Measurements from ENCODE around the gene IFNGR2. TPM values are rescaled to one million over a fixed set of nuclear protein-coding genes. Genes with fewer than 3 reads are reported as not detected.
A peak's percentile ranks its signal among the peaks of the same experiment; 100 is the strongest.
"Not testable (repeated sequence)": the region's sequence is repeated elsewhere in the genome, so short reads cannot be mapped to it uniquely, and the experiment has no call there.

Gene IFNGR2
- total RNA-seq (10 to 100 TPM; 17.9 to 18.7 TPM), total RNA-seq (18.8 to 42.4 reads per million in 2 donors)

GRCh38 chr21:33403128-33403785 lies at the start of gene IFNGR2:
IFNGR2 (plus strand) TSS chr21:33403413; CDS start chr21:33403544, 131 bp downstream.
- H3K4me1 Mint-ChIP-seq, result peaks cover 24% of the 10 kb centered on the region
- H3K9me3 ChIP-seq (ENCODE audit: control insufficient read depth, low read length, poor library complexity, severe bottlenecking), result no peaks in the 10 kb centered on the region
- ATAC-seq (peak; percentile 76), DNase-seq (peak; percentile 34 to 58 (median 55))
- H3K36me3 Mint-ChIP-seq (ENCODE audit: low read depth), result no peaks in the 10 kb centered on the region
- H3K27ac Mint-ChIP-seq, result peak within 1 kb of the TSS; percentile 90
- peak within 1 kb of the TSS; percentile 94 for H3K4me3 Mint-ChIP-seq
- no peaks in the 10 kb centered on the region for H3K27me3 Mint-ChIP-seq

- Mint-ChIP-seq H3K27me3 (no peaks in the 10 kb centered on the region), H3K4me3 (no peak overlapping the region), H3K36me3 (ENCODE audit: low read depth) (peaks cover 2% of the 10 kb centered on the region), H3K27ac (peak overlapping the region; percentile 61), H3K4me1 (peaks cover 12% of the 10 kb centered on the region)
- ATAC-seq, result no peak
- DNase-seq, result no peak
- no peaks in the 10 kb centered on the region for H3K9me3 ChIP-seq (ENCODE audit: control insufficient read depth, low read length, poor library complexity, severe bottlenecking)
Measured at GRCh38 chr21:33355355-33355754, 47.9 kb upstream of the IFNGR2 start.

DNA sequence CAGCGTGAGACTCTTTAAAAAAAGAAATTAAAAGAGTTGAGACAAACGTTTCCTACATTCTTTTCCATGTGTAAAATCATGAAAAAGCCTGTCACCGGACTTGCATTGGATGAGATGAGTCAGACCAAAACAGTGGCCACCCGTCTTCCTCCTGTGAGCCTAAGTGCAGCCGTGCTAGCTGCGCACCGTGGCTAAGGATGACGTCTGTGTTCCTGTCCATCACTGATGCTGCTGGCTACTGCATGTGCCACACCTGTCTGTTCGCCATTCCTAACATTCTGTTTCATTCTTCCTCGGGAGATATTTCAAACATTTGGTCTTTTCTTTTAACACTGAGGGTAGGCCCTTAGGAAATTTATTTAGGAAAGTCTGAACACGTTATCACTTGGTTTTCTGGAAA lies 47.2 kb upstream of the IFNGR2 start:
- Mint-ChIP-seq H3K36me3 (ENCODE audit: low read depth) (peaks cover 2% of the 10 kb centered on the region), H3K4me3 (no peak overlapping the region), H3K4me1 (peaks cover 10% of the 10 kb centered on the region), H3K27me3 (no peaks in the 10 kb centered on the region), H3K27ac (no peak overlapping the region)
- DNase-seq, result no peak
- H3K9me3 ChIP-seq (ENCODE audit: control insufficient read depth, low read length, poor library complexity, severe bottlenecking), result no peaks in the 10 kb centered on the region
- ATAC-seq, result no peak

- Mint-ChIP-seq H3K36me3 (ENCODE audit: low read depth) (peaks cover 2% of the 10 kb centered on the region), H3K4me3 (no peak overlapping the region), H3K27ac (no peak overlapping the region), H3K4me1 (peaks cover 19% of the 10 kb centered on the region), H3K27me3 (no peaks in the 10 kb centered on the region)
- ATAC-seq (no peak), DNase-seq (no peak)
- no peaks in the 10 kb centered on the region for H3K9me3 ChIP-seq (ENCODE audit: control insufficient read depth, low read length, poor library complexity, severe bottlenecking)
Measured at GRCh38 chr21:33357177-33357576, 46.0 kb upstream of the IFNGR2 start.

DNA sequence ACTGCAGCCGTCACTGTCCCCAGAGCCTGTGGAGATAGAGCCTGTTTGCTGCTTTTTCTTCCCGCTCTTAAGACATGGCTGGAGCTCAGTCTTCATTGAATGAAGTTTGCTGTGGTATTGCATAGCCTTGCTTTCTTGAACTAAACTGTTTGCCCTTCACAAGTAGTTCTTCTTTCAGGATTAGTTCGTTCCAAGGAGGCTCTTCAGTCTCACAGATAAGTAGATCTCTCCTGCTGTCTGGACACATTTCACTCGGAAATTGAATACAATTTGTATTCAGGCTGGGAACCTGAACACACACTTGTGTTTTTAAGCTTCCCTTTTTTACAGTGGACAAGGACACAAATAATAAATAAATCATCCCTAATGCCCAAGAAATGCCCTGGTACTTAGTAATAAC lies 43.8 kb upstream of the IFNGR2 start:
- Mint-ChIP-seq H3K4me1 (peaks cover 21% of the 10 kb centered on the region), H3K27ac (no peak overlapping the region), H3K36me3 (ENCODE audit: low read depth) (peaks cover 2% of the 10 kb centered on the region), H3K4me3 (no peak overlapping the region), H3K27me3 (no peaks in the 10 kb centered on the region)
- no peak for DNase-seq
- H3K9me3 ChIP-seq (ENCODE audit: control insufficient read depth, low read length, poor library complexity, severe bottlenecking), result no peaks in the 10 kb centered on the region
- no peak for ATAC-seq

DNA sequence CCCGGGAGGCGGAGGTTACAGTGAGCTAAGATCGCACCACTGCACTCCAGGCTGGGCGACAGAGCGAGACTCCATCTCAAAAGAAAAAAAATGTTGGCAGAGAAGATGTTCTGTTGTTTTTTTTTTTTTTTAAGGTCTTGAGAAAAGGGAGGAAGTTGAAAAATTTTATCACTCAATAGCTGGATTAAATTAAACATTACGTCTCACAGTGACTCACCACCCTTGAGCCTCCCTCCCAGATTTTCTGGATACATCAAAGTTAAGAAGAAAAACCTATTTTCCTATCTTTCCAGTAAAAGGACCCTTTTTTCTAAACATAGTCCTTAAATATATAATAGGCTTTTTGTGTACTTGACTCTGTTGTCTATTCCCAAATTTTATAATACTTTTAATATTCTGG lies 42.9 kb upstream of the IFNGR2 start:
- DNase-seq (no peak), ATAC-seq (no peak)
- no peaks in the 10 kb centered on the region for H3K9me3 ChIP-seq (ENCODE audit: control insufficient read depth, low read length, poor library complexity, severe bottlenecking)
- no peaks in the 10 kb centered on the region for H3K36me3 Mint-ChIP-seq (ENCODE audit: low read depth)
- H3K27me3 Mint-ChIP-seq, result no peaks in the 10 kb centered on the region
- peak overlapping the region; percentile 29 for H3K27ac Mint-ChIP-seq
- H3K4me1 Mint-ChIP-seq, result peaks cover 16% of the 10 kb centered on the region
- no peak overlapping the region for H3K4me3 Mint-ChIP-seq

DNA sequence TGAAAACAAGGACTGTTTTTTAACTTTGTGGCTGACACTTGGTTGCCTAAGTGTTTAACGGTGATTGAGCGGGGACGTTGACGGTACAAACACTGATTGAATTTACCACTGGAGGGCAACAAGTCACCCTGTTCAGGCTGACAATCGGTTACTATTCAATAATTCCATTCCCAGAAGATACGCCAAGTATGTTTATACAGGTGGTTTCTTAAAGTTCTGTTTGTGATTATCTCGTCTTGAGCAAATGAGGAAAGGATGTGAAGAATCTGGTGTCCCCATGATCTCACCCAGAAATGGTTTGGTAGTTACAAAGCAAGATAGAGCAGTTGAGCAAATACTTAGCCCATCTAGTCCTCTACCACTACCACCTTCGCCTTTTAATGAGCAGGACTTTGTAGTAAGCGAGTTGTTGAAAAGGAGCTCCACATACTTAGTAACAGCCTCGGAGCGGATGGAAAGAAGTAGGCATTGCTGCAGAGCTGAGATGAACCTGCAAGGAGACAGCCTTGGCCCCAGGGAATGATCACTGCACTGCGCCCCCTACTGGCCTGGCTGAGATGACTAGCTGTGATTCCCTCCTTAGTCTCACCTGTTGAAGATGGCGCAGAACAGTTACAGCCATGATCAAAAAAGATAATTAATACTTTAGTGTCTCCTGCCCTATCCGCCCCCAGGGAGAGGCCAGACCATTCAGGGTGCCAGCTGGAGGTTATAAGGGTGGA lies 42.2 kb upstream of the IFNGR2 start:
- Mint-ChIP-seq H3K4me1 (peaks cover 15% of the 10 kb centered on the region), H3K27me3 (no peaks in the 10 kb centered on the region), H3K4me3 (peak overlapping the region; percentile 88), H3K36me3 (ENCODE audit: low read depth) (no peaks in the 10 kb centered on the region), H3K27ac (peak overlapping the region; percentile 94)
- ATAC-seq (peak; percentile 80), DNase-seq (peak; percentile 74 to 92 (median 75))
- no peaks in the 10 kb centered on the region for H3K9me3 ChIP-seq (ENCODE audit: control insufficient read depth, low read length, poor library complexity, severe bottlenecking)

DNA sequence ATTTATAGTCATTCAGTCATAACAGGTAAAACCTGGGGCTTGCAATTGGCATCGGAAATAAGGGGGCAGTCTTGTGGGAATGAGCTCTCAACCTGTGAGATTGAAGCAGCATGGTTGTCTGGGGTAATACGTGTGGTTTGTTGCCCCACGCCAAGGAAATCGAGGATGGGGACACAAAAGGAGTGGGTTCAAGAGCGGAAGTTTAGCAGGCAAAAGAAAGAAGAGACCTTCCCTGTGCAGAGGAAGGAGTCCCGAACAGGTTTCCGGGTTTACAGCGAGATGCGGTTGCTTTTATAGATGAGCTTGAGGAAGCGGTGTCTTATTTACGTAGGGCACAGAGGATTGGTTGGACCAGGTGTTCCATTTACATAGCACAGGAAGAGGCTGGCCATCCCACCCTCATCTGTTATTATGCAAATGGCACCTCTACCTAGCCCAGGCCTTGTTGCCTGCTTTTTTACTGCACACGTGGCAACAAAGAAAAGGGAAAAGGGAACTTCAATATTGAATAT lies 41.1 kb upstream of the IFNGR2 start:
- peak; percentile 42 to 65 (median 57) for DNase-seq
- ATAC-seq, result peak; percentile 78
- H3K27ac Mint-ChIP-seq, result peak overlapping the region; percentile 94
- H3K36me3 Mint-ChIP-seq (ENCODE audit: low read depth), result no peaks in the 10 kb centered on the region
- H3K4me1 Mint-ChIP-seq, result peaks cover 13% of the 10 kb centered on the region
- no peaks in the 10 kb centered on the region for H3K9me3 ChIP-seq (ENCODE audit: control insufficient read depth, low read length, poor library complexity, severe bottlenecking)
- H3K27me3 Mint-ChIP-seq, result no peaks in the 10 kb centered on the region
- peak overlapping the region; percentile 88 for H3K4me3 Mint-ChIP-seq

GRCh38 chr21:33363911-33364609 lies 39.2 kb upstream of the IFNGR2 start:
- not testable (repeated sequence) for DNase-seq; ATAC-seq; H3K27me3 Mint-ChIP-seq; H3K36me3 Mint-ChIP-seq (ENCODE audit: low read depth); H3K27ac Mint-ChIP-seq; H3K4me3 Mint-ChIP-seq; H3K9me3 ChIP-seq (ENCODE audit: control insufficient read depth, low read length, poor library complexity, severe bottlenecking)
- peaks cover 13% of the 10 kb centered on the region for H3K4me1 Mint-ChIP-seq

DNA sequence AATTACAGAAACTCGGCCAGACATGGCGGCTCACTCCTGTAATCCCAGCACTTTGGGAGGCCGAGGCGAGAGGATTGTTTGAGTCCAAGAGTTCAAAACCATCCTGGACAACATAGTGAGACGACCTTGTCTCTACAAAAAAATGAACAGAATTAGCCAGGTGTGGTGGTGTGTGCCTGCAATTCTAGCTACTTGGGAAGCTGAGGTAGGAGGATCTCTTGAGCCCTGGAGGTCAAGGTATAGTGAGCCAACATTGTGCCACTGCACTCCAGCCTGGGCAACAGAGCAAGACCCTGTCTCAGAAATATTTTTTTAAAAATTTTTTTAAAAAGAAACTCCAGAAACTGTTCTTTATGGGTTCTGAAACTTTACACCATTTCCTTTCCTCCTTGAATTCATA lies 38.4 kb upstream of the IFNGR2 start:
- no peak for ATAC-seq
- Mint-ChIP-seq H3K4me1 (peaks cover 13% of the 10 kb centered on the region), H3K4me3 (no peak overlapping the region), H3K27me3 (no peaks in the 10 kb centered on the region), H3K27ac (no peak overlapping the region), H3K36me3 (ENCODE audit: low read depth) (no peaks in the 10 kb centered on the region)
- DNase-seq, result no peak
- no peaks in the 10 kb centered on the region for H3K9me3 ChIP-seq (ENCODE audit: control insufficient read depth, low read length, poor library complexity, severe bottlenecking)

GRCh38 chr21:33367309-33367973 lies 35.8 kb upstream of the IFNGR2 start:
- Mint-ChIP-seq H3K4me3 (no peak overlapping the region), H3K4me1 (peaks cover 3% of the 10 kb centered on the region), H3K27ac (no peak overlapping the region), H3K36me3 (ENCODE audit: low read depth) (no peaks in the 10 kb centered on the region), H3K27me3 (no peaks in the 10 kb centered on the region)
- DNase-seq, result no peak
- ATAC-seq, result no peak
- H3K9me3 ChIP-seq (ENCODE audit: control insufficient read depth, low read length, poor library complexity, severe bottlenecking), result no peaks in the 10 kb centered on the region

DNA sequence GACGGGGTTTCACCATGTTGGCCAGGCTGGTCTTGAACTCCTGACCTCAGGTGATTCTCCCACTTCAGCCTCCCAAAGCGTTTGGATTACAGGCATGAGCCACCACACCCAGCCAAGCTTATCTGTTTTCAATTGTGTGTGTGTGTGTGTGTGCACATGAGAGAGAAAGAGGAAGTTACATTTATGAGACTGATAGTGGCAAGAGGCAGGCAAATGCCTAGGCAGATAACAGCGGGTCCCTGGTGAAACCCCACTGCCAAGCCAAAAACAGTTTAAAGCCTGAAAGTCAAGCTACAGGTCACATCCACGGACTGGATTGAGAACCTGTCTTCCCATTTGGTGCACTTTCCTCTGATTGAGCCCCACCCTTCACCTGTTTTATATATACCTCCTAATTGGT lies 35.1 kb upstream of the IFNGR2 start:
- Mint-ChIP-seq H3K4me1 (no peaks in the 10 kb centered on the region), H3K27ac (no peak overlapping the region), H3K27me3 (no peaks in the 10 kb centered on the region), H3K36me3 (ENCODE audit: low read depth) (no peaks in the 10 kb centered on the region), H3K4me3 (no peak overlapping the region)
- peak; percentile 25 for ATAC-seq
- H3K9me3 ChIP-seq (ENCODE audit: control insufficient read depth, low read length, poor library complexity, severe bottlenecking), result no peaks in the 10 kb centered on the region
- DNase-seq, result no peak

- H3K4me3 Mint-ChIP-seq, result no peak overlapping the region
- no peaks in the 10 kb centered on the region for H3K9me3 ChIP-seq (ENCODE audit: control insufficient read depth, low read length, poor library complexity, severe bottlenecking)
- no peaks in the 10 kb centered on the region for H3K4me1 Mint-ChIP-seq
- H3K36me3 Mint-ChIP-seq (ENCODE audit: low read depth), result no peaks in the 10 kb centered on the region
- ATAC-seq (no peak), DNase-seq (no peak)
- H3K27me3 Mint-ChIP-seq, result no peaks in the 10 kb centered on the region
- no peak overlapping the region for H3K27ac Mint-ChIP-seq
Measured at GRCh38 chr21:33368576-33368975, 34.6 kb upstream of the IFNGR2 start.

Measured in T-helper 17 cell (primary cell).